NCI-H526 (cell line): ENCODE measurements around the gene STARD13.
A peak's percentile ranks its signal among the peaks of the same experiment; 100 is the strongest.
"Not testable (repeated sequence)": the region's sequence is repeated elsewhere in the genome, so short reads cannot be mapped to it uniquely, and the experiment has no call there.

ENCODE experiments used
- DNase-seq, 2 experiments: peaks; one replicate each; lab custom pipeline; 2025; lab: John Stamatoyannopoulos, UW

The STARD13 gene

DNA sequence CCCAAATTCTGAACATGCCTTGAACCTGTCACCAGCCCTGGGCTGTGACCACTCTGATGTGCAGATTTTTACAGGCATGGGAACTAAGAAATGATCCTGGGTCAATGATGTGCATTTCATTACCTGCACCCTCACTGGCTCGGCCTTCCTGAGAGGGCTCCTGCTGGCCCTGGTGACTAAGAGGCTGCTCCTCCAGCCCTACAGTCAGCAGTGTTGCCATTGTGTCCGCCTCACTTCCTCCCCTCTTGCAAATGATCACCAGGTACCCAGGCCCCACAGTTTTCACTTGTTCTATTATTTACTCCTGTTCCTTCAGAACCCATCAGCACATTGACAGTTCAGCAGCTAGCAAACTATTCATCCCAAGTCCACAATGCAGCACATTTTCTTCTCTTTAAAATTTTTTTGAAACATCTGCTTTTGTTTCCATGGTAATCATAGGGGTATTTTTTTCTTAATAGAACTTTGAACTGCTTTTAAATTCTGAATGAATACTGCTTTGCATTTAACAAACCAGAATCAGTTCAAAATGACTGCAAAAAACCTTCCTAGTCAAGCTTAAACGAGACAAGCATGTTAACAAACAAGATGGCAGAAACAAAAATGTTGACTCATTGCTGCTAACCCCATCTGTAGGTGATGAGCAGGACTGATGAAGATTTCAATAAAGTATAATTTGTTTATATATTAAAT lies 29.3 kb downstream of the STARD13 start:
- DNase-seq, result no peak

DNA sequence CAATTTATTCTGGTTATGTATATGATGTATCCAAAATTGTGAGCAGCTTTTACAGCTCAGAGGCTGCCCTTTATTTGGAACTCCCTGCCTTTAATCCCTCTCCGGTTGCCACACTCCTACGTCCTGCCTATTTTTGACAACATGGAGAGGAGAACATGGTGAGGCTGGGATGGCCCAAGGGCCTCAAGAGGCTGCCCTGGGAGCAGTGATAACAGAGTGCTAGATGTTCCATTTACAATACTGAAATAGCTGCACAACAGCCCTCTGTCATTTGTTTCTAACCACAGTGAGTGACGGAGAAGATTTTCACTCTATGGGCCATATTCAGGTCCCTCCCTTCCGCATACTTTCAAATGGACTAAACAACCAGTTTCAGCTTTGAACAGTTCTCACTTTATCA lies 33.4 kb downstream of the STARD13 start:
- no peak for DNase-seq

DNA sequence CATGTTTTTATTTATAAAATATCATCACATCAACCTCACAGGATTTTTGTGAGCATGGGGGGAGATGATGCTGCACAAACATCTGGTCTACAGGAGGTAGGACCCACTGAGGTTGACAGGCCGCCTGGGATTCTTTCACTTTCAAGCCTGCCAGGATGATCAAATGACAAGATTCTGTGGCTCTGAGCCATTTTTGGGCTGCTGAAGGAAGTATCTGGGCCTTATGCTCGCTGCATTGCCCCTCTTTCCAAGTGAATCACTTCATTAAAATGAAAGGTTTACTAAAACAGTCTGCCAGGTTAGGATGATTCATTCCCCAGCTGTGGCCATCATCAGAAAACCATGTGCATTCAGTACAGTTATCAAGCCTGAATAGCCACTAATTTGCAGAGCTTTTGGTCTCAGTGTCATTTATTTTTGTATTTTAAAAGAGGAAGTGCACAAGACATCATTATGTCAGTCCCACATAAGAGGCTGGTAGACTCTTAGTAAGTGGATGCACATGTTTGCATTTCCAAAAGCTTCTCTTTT lies 34.4 kb downstream of the STARD13 start:
- no peak for DNase-seq

DNA sequence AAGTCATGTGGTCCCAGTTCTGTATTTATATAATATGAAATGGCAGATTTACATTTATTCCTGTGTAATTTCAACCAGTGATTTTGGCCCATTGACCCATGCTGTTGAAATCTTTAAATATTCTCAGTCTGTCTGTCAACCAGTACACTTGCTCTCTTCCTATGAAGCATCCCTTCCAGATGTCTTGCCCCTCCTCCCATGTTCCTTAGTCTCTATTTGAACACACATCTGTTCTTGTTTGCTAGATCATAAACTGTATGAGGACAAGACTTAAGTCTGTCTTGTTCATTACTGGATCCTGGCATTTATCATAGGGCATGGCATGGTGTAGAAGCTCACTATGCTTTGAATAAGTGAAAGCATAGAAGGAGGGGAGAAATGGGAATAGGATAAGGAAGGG lies 34.9 kb downstream of the STARD13 start:
- no peak for DNase-seq

GRCh38 chr13:33249894-33250293 lies 35.7 kb downstream of the STARD13 start:
- DNase-seq, result no peak

DNA sequence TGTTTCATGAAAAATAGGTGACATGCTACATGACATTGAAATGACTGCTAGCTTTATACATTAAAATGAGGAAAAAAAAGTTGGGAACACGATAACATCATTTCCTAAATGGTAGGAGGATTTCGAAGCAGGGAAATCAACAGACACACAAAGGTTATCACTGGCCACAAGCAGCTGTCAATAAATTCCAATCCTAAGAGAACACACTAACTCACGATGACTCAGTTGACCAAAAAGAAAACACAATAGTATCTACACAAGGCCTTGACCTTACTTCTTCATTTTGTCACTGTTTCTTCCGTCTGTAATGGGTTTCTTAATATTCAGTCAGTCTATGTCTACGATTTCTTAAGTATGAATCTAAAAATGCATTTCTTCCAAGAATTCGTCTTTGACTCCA lies 36.5 kb downstream of the STARD13 start:
- DNase-seq, result no peak

GRCh38 chr13:33245505-33246158 lies 39.9 kb downstream of the STARD13 start:
- DNase-seq, result no peak

DNA sequence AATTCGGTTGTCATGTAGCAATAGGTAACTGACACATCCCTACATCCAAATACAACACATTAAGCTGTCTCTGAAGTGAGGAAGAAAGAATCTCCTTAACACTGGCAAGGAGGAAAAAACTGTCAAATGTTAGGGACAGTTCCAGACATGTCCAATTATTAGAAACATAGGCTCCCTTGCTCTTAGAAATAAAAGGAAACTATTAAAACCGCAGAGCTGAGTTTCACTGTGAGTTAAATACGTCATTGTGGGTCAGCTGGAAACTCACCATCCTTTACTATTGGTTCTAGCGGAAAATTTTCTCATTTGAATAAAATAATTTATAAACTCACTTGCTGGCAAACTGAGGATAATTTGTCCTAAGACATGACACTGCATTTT lies 40.7 kb downstream of the STARD13 start:
- DNase-seq, result no peak

- DNase-seq, result no peak
Measured at GRCh38 chr13:33244210-33244906, 41.2 kb downstream of the STARD13 start.

DNA sequence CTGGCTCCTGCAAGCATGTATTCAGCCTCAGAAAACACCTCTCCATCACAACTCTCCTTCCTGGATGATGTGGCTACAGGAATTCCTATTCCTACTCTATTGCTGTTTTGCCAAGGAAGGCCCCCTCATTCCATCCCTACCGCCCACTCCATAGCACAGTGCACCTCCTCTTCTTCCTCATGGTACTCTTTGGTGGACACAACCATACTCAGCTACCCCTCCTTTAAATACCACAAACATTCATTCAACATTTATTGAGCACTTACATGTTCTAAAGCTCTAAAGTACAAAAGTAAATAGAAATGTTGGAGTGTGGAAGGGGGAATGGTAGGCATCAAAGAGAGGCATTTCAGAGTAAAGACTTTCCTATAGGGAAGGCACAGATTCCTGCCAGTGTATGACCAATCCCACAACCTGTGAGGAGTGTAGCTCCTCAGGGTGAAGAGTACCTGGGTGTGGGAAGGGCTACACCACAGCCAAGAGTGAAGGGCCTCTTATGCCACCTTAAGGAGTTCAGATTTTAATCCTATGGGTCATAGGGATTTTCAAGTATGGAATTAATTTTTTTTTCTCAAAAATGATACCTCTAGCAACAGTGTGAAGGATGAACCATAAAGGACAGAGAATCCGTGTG lies 42.5 kb downstream of the STARD13 start:
- DNase-seq, result no peak

DNA sequence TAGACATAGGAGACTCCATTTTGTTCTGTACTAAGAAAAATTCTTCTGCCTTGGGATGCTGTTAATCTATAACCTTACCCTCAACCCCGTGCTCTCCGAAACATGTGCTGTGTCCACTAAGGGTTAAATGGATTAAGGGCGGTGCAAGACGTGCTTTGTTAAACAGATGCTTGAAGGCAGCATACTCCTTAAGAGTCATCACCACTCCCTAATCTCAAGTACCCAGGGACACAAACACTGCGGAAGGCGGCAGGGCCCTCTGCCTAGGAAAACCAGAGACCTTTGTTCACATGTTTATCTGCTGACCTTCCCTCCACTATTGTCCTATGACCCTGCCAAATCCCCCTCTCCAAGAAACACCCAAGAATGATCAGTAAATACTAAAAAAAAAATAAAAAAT lies 43.2 kb downstream of the STARD13 start:
- not testable (repeated sequence) for DNase-seq

- no peak for DNase-seq
Measured at GRCh38 chr13:33236021-33236420, 49.5 kb downstream of the STARD13 start.

- peak in 1 of 2 experiments; percentile 17 for DNase-seq
Measured at GRCh38 chr13:33235564-33235963, 50.0 kb downstream of the STARD13 start.

DNA sequence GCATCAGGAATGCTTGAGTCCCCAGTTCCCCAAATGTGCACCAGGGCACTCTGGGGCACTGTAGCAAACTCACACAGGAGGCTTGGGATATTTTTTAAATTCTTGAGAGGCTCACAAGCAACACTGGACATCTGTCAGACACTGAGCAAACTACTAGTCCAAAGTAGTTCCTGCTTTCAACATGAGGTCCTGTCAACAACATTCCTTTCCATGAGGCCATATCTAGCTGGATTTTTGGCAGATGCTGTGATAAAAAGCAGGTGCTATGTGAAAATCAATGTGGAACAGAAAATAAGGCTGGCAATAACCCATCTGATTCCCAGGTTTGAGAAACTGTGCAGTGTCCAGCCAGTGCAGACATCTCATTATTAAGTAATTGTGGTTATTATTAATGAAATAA lies 50.5 kb downstream of the STARD13 start:
- no peak for DNase-seq

- DNase-seq, result no peak
Measured at GRCh38 chr13:33233547-33233946, 52.0 kb downstream of the STARD13 start.

- no peak for DNase-seq
Measured at GRCh38 chr13:33232883-33233282, 52.7 kb downstream of the STARD13 start.

DNA sequence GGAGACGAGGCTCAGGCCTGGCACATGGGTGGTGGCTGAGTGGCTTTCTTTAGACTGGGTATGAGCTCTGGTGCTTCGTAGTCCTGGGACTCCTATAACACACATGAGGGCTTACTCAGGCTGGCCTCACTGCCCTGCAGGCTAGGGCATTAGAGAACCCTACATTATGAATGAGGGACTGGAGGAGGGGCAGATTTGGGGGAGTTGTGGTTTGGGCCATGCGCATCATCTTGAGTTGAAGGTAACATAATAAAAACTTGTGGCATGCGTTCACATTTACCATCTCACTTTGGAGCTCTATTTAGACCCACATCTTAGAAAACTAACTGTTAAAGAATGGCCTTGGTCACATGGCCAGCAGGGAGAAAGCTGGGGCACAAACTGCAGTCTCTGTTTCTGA lies 54.2 kb downstream of the STARD13 start:
- DNase-seq, result no peak

GRCh38 chr13:33230178-33230881 lies 55.2 kb downstream of the STARD13 start:
- DNase-seq, result no peak

DNA sequence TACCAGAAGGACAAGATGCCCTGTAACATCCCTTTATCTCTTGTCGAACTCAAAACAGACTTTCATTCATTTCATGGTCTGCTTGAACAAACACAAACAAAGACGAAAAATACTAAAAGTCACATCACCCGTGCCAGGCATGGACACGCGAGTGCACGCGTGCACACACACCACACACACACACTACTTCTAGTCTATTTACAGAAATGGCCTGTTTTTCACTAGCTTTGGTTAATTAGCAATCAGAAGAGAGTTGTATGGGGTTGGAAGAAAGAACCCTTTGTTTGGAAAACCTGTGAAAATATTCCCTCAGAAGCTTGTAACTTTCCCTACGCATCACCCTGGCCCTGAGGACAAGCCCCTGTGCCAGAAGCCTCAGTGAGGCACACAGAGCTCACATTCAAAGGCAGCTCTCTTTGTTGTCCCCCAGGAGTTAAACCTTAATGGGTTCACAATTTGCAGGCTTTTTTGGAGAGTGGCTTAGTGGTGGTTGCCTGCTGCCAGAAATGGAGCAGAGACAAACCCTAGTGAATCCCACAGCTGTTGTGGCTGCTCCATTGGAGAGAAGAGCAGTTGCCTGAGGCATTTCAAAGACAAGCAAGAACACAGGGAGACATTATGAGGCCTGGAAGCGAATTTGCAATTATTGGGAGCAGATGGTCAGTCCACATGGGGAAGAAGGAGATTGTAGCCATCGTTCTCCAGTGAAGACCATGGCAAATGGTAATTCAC lies 55.9 kb downstream of the STARD13 start:
- peak; percentile 67 to 70 for DNase-seq

- DNase-seq, result peak; percentile 21 to 73
Measured at GRCh38 chr13:33228648-33229445, 56.7 kb downstream of the STARD13 start.
